ENCODE results near the gene ABHD17C. TPM values are rescaled to one million over a fixed set of nuclear protein-coding genes. Genes with fewer than 3 reads are reported as not detected.

Gene ABHD17C
- total RNA-seq, 1 donor, result 15.5 TPM

DNA sequence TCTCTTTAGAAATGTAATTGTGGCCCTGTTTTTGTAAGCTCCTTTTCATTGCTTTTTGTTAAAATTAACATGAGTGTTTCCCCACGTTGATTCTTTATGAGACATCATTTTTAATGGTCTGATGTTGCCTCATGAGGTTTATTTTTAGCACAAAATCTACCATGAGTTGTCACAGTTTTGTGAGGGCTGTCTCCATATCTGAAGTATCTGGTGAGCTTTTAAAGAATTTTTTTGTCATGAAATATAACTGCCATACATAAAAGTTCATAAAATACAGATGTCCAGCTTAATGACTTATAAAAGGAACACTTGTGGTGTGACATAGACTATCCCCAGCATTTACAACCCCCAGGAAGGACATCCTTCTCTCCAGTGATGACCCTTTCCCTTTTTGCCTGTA lies 49.7 kb downstream of the ABHD17C start:
- DNase-seq (ENCODE audit: low read depth), result peak; percentile 54
- no peak overlapping the region for H3K4me3 ChIP-seq (ENCODE audit: low read depth, low read length)
- TF ChIP-seq, protein P1, sequence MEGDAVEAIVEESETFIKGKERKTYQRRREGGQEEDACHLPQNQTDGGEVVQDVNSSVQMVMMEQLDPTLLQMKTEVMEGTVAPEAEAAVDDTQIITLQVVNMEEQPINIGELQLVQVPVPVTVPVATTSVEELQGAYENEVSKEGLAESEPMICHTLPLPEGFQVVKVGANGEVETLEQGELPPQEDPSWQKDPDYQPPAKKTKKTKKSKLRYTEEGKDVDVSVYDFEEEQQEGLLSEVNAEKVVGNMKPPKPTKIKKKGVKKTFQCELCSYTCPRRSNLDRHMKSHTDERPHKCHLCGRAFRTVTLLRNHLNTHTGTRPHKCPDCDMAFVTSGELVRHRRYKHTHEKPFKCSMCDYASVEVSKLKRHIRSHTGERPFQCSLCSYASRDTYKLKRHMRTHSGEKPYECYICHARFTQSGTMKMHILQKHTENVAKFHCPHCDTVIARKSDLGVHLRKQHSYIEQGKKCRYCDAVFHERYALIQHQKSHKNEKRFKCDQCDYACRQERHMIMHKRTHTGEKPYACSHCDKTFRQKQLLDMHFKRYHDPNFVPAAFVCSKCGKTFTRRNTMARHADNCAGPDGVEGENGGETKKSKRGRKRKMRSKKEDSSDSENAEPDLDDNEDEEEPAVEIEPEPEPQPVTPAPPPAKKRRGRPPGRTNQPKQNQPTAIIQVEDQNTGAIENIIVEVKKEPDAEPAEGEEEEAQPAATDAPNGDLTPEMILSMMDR (IDR thresholded peaks at IDR 0.05; ENCODE audit: insufficient read depth, low read length), result no peak

DNA sequence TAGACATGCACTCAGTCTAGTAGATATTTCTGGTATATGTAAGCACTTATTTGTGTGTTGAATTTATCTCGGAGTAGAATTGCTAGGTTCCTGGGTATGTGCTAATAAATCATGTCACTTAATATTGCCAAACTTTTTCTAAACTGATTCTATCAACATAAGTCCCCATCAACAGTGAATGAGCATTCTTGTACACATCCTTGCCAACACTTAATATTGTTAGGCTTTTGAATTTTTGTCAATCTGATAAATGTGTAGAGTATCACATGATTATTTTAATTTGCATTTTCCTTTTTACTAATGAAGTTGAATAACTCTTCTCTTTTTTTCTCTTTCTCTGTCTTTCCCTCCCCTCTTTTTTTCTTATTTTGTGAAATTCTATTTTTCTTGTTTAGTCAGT lies 50.8 kb downstream of the ABHD17C start:
- no peak overlapping the region for H3K4me3 ChIP-seq (ENCODE audit: low read depth, low read length)
- no peak for DNase-seq (ENCODE audit: low read depth)
- TF ChIP-seq, protein P1 (IDR thresholded peaks at IDR 0.05; ENCODE audit: insufficient read depth, low read length), result no peak

DNA sequence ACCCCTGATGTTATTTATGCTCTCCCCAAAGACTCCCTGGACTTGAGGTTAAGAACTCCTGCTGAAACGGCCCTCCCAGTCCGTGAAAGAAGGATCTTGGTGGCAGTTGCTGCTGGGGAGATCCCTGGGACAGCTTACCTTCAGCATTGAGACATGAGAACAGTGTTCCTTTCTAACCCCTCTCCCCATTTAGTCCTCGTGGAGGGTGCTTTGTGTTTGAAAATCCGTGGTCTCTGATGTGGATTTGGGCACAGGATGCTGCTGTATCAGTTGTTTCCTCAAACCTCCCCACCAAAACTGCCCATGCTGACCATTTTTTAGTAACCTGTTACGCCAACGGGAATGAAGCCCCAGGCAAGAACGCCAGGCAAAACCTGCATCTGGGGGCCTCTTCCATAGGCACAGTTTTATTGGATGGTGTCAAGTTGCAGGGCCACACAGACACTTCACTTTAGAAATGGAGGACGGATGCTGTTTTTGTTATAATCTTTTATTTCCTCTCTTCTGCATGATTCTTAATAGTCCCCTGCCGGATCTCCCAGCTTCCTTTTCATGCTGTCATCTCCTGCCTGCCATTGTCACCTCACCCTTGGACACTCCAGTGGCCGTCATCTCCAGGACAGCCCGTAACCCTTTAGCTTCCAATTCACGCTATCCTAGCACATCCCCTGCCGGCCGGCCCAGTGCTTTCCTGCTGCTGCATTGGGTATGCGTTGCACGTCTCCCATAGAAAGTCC lies 52.4 kb downstream of the ABHD17C start:
- TF ChIP-seq, protein P1 (IDR thresholded peaks at IDR 0.05; ENCODE audit: insufficient read depth, low read length), result no peak
- DNase-seq (ENCODE audit: low read depth), result no peak
- H3K4me3 ChIP-seq (ENCODE audit: low read depth, low read length), result no peak overlapping the region

DNA sequence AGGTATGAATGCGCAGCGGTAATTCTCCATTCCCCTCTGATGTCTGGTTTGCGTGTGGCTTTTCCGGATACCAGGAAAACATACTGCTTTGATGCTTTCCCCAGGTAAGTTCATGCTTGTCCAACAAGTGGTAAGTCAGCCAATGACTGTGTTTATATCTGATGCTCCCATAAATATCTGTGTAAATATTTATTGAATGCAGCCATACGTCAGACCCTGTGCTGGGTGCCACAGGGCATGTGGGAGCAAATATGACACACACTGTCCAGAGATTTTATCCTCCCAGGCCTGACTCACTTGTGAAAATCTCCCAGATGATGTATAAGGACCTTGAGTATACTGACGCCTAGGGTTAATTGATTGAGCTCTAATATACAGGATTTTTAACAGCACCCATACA lies 54.5 kb downstream of the ABHD17C start:
- TF ChIP-seq, protein P1 (IDR thresholded peaks at IDR 0.05; ENCODE audit: insufficient read depth, low read length), result no peak
- H3K4me3 ChIP-seq (ENCODE audit: low read depth, low read length), result no peak overlapping the region
- no peak for DNase-seq (ENCODE audit: low read depth)

DNA sequence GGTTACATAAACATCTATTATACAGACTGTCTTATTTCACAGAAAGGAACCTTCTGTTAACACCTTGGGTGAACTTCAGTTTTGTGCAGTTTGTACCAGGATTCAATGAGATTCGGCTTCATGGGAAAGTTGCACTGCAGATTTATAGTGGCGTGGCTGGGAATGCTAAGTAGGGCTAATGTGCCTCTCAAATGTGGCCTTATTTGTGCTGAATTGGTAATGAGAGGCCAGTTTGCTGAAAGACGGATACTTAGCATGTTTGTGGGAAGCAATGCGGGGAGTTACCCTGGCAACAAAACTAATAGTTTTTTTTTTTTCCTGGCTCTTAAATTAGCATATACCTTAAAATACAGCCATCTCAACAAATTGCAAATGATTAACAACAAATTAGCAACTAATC lies 55.5 kb downstream of the ABHD17C start:
- DNase-seq (ENCODE audit: low read depth), result no peak
- TF ChIP-seq, protein P1 (IDR thresholded peaks at IDR 0.05; ENCODE audit: insufficient read depth, low read length), result no peak
- no peak overlapping the region for H3K4me3 ChIP-seq (ENCODE audit: low read depth, low read length)

DNA sequence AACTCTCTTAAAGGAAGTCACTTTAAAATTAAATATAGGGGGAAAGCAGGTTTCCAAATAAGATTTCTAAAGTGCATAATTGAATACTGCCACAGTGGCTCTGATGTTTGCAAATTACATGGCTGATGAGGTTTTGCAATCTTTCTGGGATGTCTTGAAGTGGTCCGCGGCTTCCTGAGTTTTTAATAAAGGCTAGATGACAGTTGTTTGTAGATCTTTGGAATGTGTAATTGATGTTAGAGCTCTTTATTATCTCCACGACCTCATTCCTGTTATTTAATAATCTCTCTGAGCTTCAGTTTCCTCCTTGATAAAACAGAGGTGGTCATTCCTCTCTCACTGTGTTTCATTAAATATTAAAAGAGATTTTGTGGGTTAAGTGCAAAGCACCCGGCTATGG lies 57.1 kb downstream of the ABHD17C start:
- H3K4me3 ChIP-seq (ENCODE audit: low read depth, low read length), result no peak overlapping the region
- no peak for DNase-seq (ENCODE audit: low read depth)
- TF ChIP-seq, protein P1 (IDR thresholded peaks at IDR 0.05; ENCODE audit: insufficient read depth, low read length), result no peak

DNA sequence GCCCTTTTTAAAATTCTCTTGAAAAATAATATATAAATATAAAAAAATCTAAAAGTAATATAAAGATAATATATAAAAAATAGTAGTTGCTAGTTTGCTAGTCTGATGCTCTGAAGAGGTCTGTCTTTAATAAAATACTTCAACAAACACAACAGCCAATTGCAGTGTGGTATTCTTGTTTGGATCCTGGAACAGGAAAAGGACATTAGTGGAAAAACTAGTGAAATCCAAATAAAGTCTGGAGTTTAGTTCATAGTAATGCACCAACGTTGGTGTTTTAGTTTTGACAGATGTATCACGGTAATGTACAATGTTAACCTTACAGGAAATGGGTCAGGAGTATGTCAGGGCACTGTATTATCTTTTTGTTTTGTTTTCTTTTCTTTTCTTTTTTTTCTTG lies 58.1 kb downstream of the ABHD17C start:
- TF ChIP-seq, protein P1 (IDR thresholded peaks at IDR 0.05; ENCODE audit: insufficient read depth, low read length), result no peak
- DNase-seq (ENCODE audit: low read depth), result no peak
- no peak overlapping the region for H3K4me3 ChIP-seq (ENCODE audit: low read depth, low read length)
